HG03378 (cell line): ENCODE measurements around the gene FAM8A1.
A peak's percentile ranks its signal among the peaks of the same experiment; 100 is the strongest.
"Not testable (repeated sequence)": the region's sequence is repeated elsewhere in the genome, so short reads cannot be mapped to it uniquely, and the experiment has no call there.

Experiments
- ATAC-seq: cut with Tn5 transposase; IDR thresholded peaks from one replicate; pipeline ENCODE4 v1.9.1; 2021; ENCODE audit warnings: mild to moderate bottlenecking, moderate library complexity; ENCODE audit not compliant: unreplicated experiment

The FAM8A1 gene

DNA sequence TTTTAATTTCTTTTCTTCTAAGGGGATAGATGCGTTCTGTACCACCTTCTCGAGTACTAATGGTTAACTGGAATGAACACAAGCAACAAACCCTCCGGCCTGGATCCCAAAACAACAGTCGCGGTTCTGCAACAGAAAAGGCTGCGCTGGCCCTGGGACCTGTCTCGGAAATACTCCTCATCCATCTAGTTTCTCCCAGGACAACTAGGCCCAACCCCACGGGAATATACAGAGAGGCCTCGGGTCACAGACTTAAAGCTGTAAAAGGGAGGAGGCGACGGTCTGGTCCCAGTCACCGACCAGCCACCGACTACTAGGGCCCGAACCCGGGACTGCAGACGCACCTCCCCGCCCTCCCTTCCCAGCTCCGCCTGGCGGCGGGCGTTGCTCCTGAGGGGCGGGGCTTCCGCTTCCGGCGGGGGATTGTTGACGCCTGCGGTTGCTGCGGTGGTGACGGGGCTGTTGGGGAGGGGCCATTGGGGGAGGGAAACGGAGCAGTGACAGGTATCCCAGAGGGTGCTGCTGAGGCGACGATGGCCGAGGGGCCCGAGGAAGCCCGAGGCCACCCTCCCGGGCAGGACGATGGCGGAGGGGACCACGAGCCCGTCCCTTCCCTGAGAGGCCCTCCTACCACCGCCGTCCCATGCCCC lies at the start of gene FAM8A1:
Gene FAM8A1 (plus strand): TSS at position 426 of the 650 bp plus-strand sequence. CDS start 108 bp downstream, at position 534.
- ATAC-seq = peak; percentile 59

DNA sequence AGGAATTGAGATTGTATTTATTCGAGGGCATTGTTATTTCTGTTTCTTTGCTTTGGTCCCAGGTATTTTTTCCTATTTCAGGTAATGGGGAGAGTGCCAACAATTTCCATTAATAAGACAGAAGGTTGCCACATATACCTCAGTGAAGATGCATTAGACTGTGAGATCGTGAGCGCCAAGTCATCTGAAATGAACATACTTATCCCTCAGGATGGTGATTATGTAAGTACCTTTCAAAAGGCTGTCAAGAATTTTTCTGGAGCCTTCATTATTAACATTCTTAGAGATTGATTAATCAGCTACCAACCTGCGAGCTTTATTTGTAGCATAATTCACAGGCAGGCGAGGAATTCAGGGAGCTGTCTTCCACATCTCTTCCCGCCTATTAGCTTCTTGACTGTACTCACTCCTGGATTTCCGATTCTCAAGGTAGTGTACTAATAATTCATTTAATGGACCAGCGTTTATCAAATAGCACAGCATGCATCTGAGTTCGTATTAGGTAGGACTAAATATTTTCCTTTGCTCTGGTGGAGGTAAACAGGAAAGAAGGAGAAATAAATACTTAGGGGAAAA lies 48.6 kb upstream of the FAM8A1 start:
- no peak for ATAC-seq

DNA sequence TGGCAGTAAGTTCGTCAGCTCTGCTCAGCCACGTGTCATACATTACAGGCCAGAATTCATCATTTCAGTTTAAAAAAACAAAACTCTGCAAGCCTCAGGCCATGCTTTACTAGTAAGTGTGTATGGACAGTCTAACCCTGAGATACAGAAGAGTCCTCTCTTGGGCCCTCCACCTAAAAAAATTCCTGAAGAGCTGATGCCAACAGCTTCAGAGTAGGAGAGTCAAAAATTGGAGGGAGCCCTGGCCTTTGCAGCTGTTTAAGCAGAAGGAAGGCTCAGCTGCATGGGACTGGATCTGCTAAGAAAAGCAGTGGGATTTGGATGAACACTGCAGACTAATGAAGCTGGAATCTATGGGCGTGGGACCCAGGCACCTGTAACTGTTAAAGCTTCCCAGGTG lies 47.2 kb upstream of the FAM8A1 start:
- no peak for ATAC-seq

- no peak for ATAC-seq
Observed at GRCh38 chr6:17556014-17556413, 44.1 kb upstream of the FAM8A1 start.

DNA sequence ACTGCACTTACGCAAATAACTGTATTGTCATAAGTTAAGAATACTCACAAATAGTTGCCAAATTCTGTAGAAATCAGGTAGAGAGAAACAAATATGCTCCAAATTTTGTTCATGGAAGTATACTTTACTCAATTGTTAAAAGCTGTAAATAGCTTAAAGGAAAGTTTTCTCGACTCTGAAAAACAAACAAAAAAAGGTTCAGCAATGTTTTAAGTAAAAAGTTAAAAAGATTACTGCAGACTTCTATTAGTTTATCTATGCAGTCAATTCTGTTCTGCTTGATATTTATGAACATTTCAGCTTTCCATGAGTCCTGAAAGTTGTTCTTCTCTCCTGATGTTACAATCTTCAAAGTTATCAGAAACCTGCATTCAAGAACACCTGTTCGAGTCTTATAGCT lies 37.5 kb upstream of the FAM8A1 start:
- no peak for ATAC-seq

DNA sequence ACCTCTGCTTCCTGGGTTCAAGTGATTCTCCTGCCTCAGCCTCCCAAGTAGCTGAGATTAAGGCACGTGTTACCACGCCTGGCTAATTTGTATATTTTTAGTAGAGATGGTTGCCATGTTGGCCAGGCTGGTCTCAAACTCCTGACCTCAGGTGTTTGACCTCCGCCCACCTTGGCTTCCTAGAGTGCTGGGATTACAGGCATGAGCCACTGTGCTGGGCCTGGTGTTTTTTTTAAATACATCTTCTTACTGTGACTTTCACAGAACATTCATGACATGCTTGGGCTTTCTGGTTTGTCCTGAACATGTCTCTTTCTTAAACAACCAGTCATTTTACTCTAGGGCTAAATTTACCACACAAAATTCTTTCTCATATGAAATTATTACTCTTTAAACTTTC lies 34.7 kb upstream of the FAM8A1 start:
- no peak for ATAC-seq

GRCh38 chr6:17574866-17575560 lies 25.1 kb upstream of the FAM8A1 start:
- no peak for ATAC-seq

GRCh38 chr6:17577059-17577458 lies 23.0 kb upstream of the FAM8A1 start:
- no peak for ATAC-seq

- ATAC-seq = no peak
Observed at GRCh38 chr6:17580518-17581048, 19.5 kb upstream of the FAM8A1 start.

DNA sequence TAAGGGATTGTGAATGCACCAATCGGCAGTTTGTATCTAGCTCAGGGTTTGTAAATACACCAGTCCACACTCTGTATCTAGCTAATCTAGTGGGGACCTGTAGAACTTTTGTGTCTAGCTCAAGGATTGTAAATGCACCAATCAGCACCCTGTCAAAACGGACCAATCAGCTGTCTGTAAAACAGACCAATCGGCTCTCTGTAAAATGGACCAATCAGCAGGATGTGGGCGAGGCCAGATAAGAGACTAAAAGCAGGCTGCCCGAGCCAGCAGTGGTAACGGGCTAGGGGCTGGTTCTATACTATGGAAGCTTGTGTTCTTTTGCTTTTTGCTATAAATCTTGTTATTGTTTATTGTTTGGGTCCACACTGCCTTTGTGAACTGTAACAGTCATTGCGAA lies 18.8 kb upstream of the FAM8A1 start:
- ATAC-seq = not testable (repeated sequence)

DNA sequence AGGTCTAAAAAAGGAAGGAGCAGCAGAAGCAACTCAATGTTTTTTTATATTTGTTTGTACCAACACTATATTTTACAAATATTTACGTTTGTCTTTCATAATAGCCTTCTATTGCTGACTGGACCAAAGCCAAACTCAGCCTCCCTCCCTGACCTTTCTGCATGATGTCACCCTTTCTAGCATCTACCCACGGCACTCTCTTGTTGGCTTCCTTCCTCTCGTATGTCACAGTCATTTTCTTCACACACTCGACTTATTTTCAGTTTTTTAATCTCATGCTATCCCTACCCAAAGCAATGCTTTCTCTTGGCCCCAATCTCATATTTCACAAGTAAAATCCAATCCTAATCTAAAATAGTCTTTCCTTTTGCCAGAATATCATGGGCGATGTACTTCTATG lies 16.3 kb upstream of the FAM8A1 start:
- ATAC-seq = no peak

DNA sequence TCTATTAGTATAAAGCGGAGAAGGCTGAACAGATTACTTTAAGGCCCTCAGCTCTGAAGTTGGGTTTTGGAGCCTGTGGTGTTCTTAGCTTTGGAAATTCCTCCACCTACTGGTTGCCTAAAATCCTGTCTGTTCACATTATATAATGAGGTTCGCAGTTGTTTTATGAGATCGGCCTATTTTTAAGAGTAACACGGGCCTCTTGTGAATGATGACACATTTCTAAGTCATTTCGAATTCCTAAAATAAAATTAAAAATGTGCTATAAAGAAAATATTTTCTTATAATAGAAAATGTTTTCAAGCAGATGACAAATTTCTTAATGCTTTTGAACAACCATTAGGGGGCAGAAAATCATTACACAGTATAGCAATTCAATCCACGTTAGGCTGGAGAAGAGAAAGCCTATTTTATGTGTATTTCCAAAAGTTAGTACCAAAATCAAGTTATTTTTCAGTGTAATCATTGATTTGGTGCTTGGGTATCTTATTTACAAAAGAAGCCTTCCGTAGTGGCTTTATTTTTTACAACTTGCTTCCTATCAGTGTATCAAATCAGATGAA lies 15.8 kb upstream of the FAM8A1 start:
- no peak for ATAC-seq

GRCh38 chr6:17585766-17586490 lies 14.2 kb upstream of the FAM8A1 start:
- ATAC-seq = no peak

GRCh38 chr6:17586623-17587022 lies 13.5 kb upstream of the FAM8A1 start:
- not testable (repeated sequence) for ATAC-seq

- ATAC-seq = no peak
Observed at GRCh38 chr6:17588011-17588410, 12.1 kb upstream of the FAM8A1 start.

GRCh38 chr6:17589406-17590096 lies 10.6 kb upstream of the FAM8A1 start:
- ATAC-seq = no peak

DNA sequence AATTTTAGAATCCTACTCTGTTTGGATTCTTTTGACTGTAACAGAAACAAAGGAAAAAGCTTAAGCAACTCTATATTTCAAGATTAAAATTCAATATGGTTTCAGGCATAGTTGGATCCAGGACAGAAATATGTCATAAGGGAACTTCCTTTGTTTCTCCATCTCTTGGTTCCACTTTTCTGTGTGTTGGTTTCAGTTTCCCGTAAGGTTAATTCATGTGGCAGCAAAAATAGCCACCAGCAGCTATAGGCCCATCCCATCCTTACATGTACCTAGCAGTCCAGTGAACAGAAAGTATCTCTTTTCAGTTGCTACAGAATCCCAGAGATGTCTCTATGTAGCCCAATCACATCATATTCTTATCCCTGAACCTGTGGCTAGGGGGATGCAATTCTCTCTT lies 8.8 kb upstream of the FAM8A1 start:
- no peak for ATAC-seq

- ATAC-seq = no peak
Observed at GRCh38 chr6:17593246-17593645, 6.9 kb upstream of the FAM8A1 start.

- ATAC-seq = no peak
Observed at GRCh38 chr6:17596085-17596484, 4.0 kb upstream of the FAM8A1 start.
